WTC11 (cell line): ENCODE measurements around the gene ANKMY2.

ENCODE experiments used
- CTCF ChIP-seq: fragments of 200-600 bp; IDR thresholded peaks from 2 replicates; pipeline ENCODE4 v1.8.0; 2022; ENCODE audit warnings: antibody characterized with exemption
- ETV6 ChIP-seq: sonication (generic); formaldehyde crosslinking; IDR thresholded peaks from 2 replicates; pipeline ENCODE4 v1.8.1; 2022; ENCODE audit warnings: mild to moderate bottlenecking, missing genetic modification reagents
- JUN ChIP-seq: sonication (generic); formaldehyde crosslinking; IDR thresholded peaks from 2 replicates; pipeline ENCODE4 v1.8.0; 2023; ENCODE audit warnings: mild to moderate bottlenecking, missing genetic modification reagents
- MLX ChIP-seq: sonication (generic); formaldehyde crosslinking; IDR thresholded peaks from 2 replicates; pipeline ENCODE4 v1.8.1; 2023; ENCODE audit warnings: mild to moderate bottlenecking, missing genetic modification reagents, moderate library complexity
- NFYB ChIP-seq: sonication (generic); formaldehyde crosslinking; conservative IDR thresholded peaks from 2 replicates; pipeline ENCODE4 v1.8.0; 2022; ENCODE audit warnings: low read depth, missing genetic modification reagents
- RELA ChIP-seq: sonication (generic); formaldehyde crosslinking; IDR thresholded peaks from 2 replicates; pipeline ENCODE4 v1.8.1; 2022; ENCODE audit warnings: missing genetic modification reagents, mild to moderate bottlenecking, borderline replicate concordance
- TCF7 ChIP-seq: sonication (generic); formaldehyde crosslinking; IDR thresholded peaks from 2 replicates; pipeline ENCODE4 v1.8.0; 2022; ENCODE audit warnings: mild to moderate bottlenecking, low read depth, missing genetic modification reagents, moderate library complexity
- TEAD1 ChIP-seq: sonication (generic); formaldehyde crosslinking; IDR thresholded peaks from 2 replicates; pipeline ENCODE4 v1.8.0; 2022; ENCODE audit warnings: mild to moderate bottlenecking, missing genetic modification reagents
- TP53 ChIP-seq: sonication (generic); formaldehyde crosslinking; IDR thresholded peaks from 2 replicates; pipeline ENCODE4 v1.8.1; 2023; ENCODE audit warnings: mild to moderate bottlenecking, missing genetic modification reagents
- ZNF219 ChIP-seq: sonication (generic); formaldehyde crosslinking; IDR thresholded peaks from 2 replicates; pipeline ENCODE4 v1.8.0; 2023; ENCODE audit warnings: missing genetic modification reagents, mild to moderate bottlenecking, borderline replicate concordance
- ZNF512 ChIP-seq: sonication (generic); formaldehyde crosslinking; IDR thresholded peaks from 2 replicates; pipeline ENCODE4 v1.8.1; 2022; ENCODE audit warnings: missing genetic modification reagents, borderline replicate concordance

- TF ChIP-seq CTCF: no peak
- TF ChIP-seq ETV6: no peak
- TF ChIP-seq ZNF512 (CRISPR knock-in tag): no peak
- TF ChIP-seq TEAD1: no peak
- no peak for TF ChIP-seq JUN (CRISPR knock-in tag)
- TF ChIP-seq TP53: no peak
- no peak for TF ChIP-seq ZNF219 (CRISPR knock-in tag)
- no peak for TF ChIP-seq MLX
- no peak for TF ChIP-seq TCF7 (CRISPR knock-in tag)
- no peak for TF ChIP-seq NFYB (CRISPR knock-in tag)
- no peak for TF ChIP-seq RELA (CRISPR knock-in tag)
Measured at GRCh38 chr7:16558761-16559302, 86.7 kb downstream of the ANKMY2 start.
